Naive thymus-derived CD4-positive, alpha-beta T cell (primary cell): ENCODE data around the gene RTN3. TPM values are rescaled to one million over a fixed set of nuclear protein-coding genes. Genes with fewer than 3 reads are reported as not detected.

Experiments
- ATAC-seq: fragments of 150-1000 bp; cut with Tn5 transposase; 2 replicates; pipeline ENCODE4 v1.10.0; 2021; ENCODE audit warnings: mild to moderate bottlenecking, moderate library complexity
- CTCF ChIA-PET: fragments of 350-600 bp; sonication (Branson Sonifier 250); formaldehyde crosslinking; loops from one replicate; lab custom pipeline; 2021; ENCODE audit warnings: antibody characterized with exemption; lab: Charles Lee
- POLR2A ChIA-PET: fragments of 350-600 bp; sonication (Branson Sonifier 250); formaldehyde crosslinking; loops from one replicate; lab custom pipeline; 2021; ENCODE audit warnings: antibody characterized with exemption, inconsistent platforms; lab: Charles Lee
- DNase-seq, 9 donors: peaks; one replicate each; pipeline versions ENCODE4 v3.0.0 to v3.0.0-alpha.2; 2020 to 2022; ENCODE audit warnings: mixed read lengths in 1 of 9
- H3K27ac ChIP-seq: one replicate; pipeline ENCODE4 v1.7.0; 2013; ENCODE audit warnings: mild to moderate bottlenecking, low read depth, low read length, moderate library complexity
- H3K27me3 ChIP-seq, 2 donors: one replicate each; pipeline ENCODE4 v1.7.0; 2013; ENCODE audit warnings: low read length in 2 of 2, mild to moderate bottlenecking in 2 of 2, moderate library complexity in 2 of 2; ENCODE audit not compliant: control insufficient read depth in 2 of 2, insufficient read depth in 2 of 2
- H3K36me3 ChIP-seq, 3 experiments: 1 replicate in 2 of 3; 2 replicates in 1 of 3; pipeline ENCODE4 v1.7.0; 2013; ENCODE audit warnings: low read length in 3 of 3, mild to moderate bottlenecking in 3 of 3, moderate library complexity in 1 of 3; ENCODE audit not compliant: insufficient read depth in 3 of 3, control insufficient read depth in 2 of 3
- H3K4me1 ChIP-seq, 2 donors: one replicate each; pipeline ENCODE4 v1.7.0; 2013; ENCODE audit warnings: low read length in 2 of 2, mild to moderate bottlenecking in 2 of 2, moderate library complexity in 1 of 2; ENCODE audit not compliant: control insufficient read depth in 2 of 2, insufficient read depth in 2 of 2
- H3K4me3 ChIP-seq: 2 replicates; pipeline ENCODE4 v1.7.0; 2013; ENCODE audit warnings: mild to moderate bottlenecking, low read length
- H3K9me3 ChIP-seq, 3 experiments: 1 replicate in 2 of 3; 2 replicates in 1 of 3; pipeline ENCODE4 v1.7.0; 2013; ENCODE audit warnings: low read length in 3 of 3; ENCODE audit not compliant: control insufficient read depth in 2 of 3
- H3K27ac Mint-ChIP-seq, 9 donors: one replicate each; pipeline ENCODE4 v1.8.0; 2020 to 2022; ENCODE audit warnings: mixed read lengths in 9 of 9, mild to moderate bottlenecking in 8 of 9, moderate library complexity in 5 of 9, inconsistent platforms in 2 of 9
- H3K27me3 Mint-ChIP-seq, 5 donors: one replicate each; pipeline ENCODE4 v1.8.0; 2021 to 2022; ENCODE audit warnings: mixed read lengths in 5 of 5, mild to moderate bottlenecking in 1 of 5
- H3K36me3 Mint-ChIP-seq, 5 donors: one replicate each; pipeline ENCODE4 v1.8.0; 2020 to 2022; ENCODE audit warnings: mixed read lengths in 5 of 5, mild to moderate bottlenecking in 3 of 5, inconsistent platforms in 1 of 5
- H3K4me1 Mint-ChIP-seq, 7 donors: one replicate each; pipeline ENCODE4 v1.8.0; 2020 to 2022; ENCODE audit warnings: mixed read lengths in 7 of 7, mild to moderate bottlenecking in 3 of 7, inconsistent platforms in 1 of 7
- H3K4me3 Mint-ChIP-seq, 10 donors: one replicate each; pipeline ENCODE4 v1.8.0; 2020 to 2022; ENCODE audit warnings: mild to moderate bottlenecking in 10 of 10, mixed read lengths in 10 of 10, moderate library complexity in 6 of 10, inconsistent platforms in 2 of 10
- H3K9me3 Mint-ChIP-seq, 11 donors: one replicate each; pipeline ENCODE4 v1.8.0; 2020 to 2022; ENCODE audit warnings: mixed read lengths in 11 of 11, mild to moderate bottlenecking in 4 of 11, inconsistent platforms in 1 of 11, moderate library complexity in 1 of 11
- intact Hi-C, 2 donors: fragments of 100-400 bp; cut with micrococcal nuclease; formaldehyde crosslinking; loops; one replicate each; pipeline ENCODE4 v1.15.1; 2023
- polyA plus RNA-seq, 2 donors: library from polyadenylated mRNA; unstranded; fragments of 300-500 nt; fragmentation: Illumina TruSeq; gene quantifications; one replicate each; pipeline ENCODE4 v1.2.3, GENCODE V29; 2021
- total RNA-seq, 6 experiments: library from RNA in 5 of 6; stranded (reverse) in 5 of 6; gene quantifications; 1 replicate in 5 of 6; 2 replicates in 1 of 6; pipeline ENCODE4 v1.2.3 and lab custom pipeline; 2021 to 2026

Gene RTN3
- total and polyA plus RNA-seq, 7 experiments from 2014 or later, result 20.8 to 65.7 (median 34.4) TPM

DNA sequence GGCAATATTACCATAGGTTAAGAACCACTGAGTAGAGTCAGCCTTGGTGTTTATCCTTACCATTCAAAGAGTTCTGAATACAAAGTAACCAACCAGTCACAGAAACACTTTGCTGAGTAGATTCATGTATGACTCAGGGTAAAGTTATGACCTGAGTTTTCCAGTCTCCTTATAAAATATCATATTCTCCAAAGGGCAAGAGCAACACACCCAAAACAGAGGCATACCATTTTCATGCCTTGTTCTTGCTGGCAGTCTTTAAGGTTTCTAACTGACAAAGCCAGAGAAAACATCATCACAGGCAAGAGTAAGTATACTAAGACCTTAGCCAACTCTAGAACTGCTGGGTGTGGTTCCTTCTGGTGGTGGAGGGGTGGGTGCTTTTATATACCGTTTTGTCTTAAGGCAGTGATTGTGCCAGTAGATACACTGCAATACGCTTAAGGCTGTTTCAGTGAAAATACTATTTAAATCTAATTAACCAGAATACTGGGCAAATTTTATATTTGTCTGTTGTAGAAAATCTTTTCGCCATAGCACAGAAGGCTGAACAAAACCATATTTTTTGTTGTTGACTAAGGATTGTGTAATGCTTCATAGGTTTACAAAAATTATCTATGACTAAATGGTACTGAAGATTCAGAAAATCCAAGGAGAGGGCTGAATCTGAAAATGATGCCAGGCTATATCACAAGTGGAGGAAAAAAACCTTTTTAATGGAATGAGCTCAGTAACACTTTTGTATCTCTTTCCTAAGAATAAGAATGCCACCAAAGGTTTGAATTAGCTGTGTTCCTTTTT, 13.1 kb upstream of the RTN3 start:
- H3K36me3 Mint-ChIP-seq, result peaks cover 0 to 9% (median 0%) of the 10 kb centered on the region in 5 donors
- H3K27ac ChIP-seq, result no peak overlapping the region
- POLR2A ChIA-PET, result interaction anchor here (0.6 kb wide), 1 partner anchor 18 kb away, joined by 4 read pairs; no protein-coding TSS in a partner anchor

GRCh38 chr11:63670096-63670432, 11.2 kb upstream of the RTN3 start:
- POLR2A ChIA-PET, result interaction anchor here (0.6 to 3.8 kb wide), 2 partner anchors 12 to 318 kb away, joined by 3 to 42 read pairs; partner anchors contain the start of gene RTN3
- intact Hi-C loops, result loop anchor here (2.0 to 10.0 kb wide), 8 partner anchors 17 to 963 kb away; partner anchors contain the start of genes BSCL2 (in 1 of the 2), GNG3 (in 1 of the 2), MACROD1 (in 1 of the 2) and PLAAT2 (in 1 of the 2)
- Mint-ChIP-seq H3K36me3 (peaks cover 0 to 7% (median 0%) of the 10 kb centered on the region in 5 donors), H3K4me3 (peak overlapping the region; percentile 76 to 90 (median 87)), H3K4me1 (peaks cover 22 to 48% (median 30%) of the 10 kb centered on the region in 7 donors), H3K9me3 (no peaks in the 10 kb centered on the region), H3K27ac (peak overlapping the region; percentile 68 to 90 (median 83)), H3K27me3 (no peaks in the 10 kb centered on the region)
- H3K4me3 ChIP-seq, result no peak overlapping the region
- no peaks in the 10 kb centered on the region for H3K27me3 ChIP-seq
- CTCF ChIA-PET, result interaction anchor here (1.2 to 4.1 kb wide), 4 partner anchors 13 to 191 kb away, joined by 3 to 25 read pairs (median 6); no protein-coding TSS in a partner anchor
- H3K4me1 ChIP-seq, result peaks cover 4 to 6% of the 10 kb centered on the region in 2 donors
- ATAC-seq, result no peak
- H3K9me3 ChIP-seq, result no peaks in the 10 kb centered on the region
- no peak for DNase-seq
- peak overlapping the region; percentile 74 for H3K27ac ChIP-seq
- H3K36me3 ChIP-seq, result peaks cover 0 to 7% (median 0%) of the 10 kb centered on the region in 3 experiments

More for the DNA sequence above, 13.1 kb upstream of the RTN3 start:
- intact Hi-C loops, result no loop called here
- peaks cover 29 to 57% (median 40%) of the 10 kb centered on the region in 7 donors for H3K4me1 Mint-ChIP-seq
- Histone ChIP-seq H3K27me3 (no peaks in the 10 kb centered on the region), H3K36me3 (peaks cover 0 to 7% (median 0%) of the 10 kb centered on the region in 3 experiments), H3K9me3 (no peaks in the 10 kb centered on the region), H3K4me1 (peaks cover 4 to 6% of the 10 kb centered on the region in 2 donors), H3K4me3 (no peak overlapping the region)
- ATAC-seq (no peak), DNase-seq (no peak)
- CTCF ChIA-PET, result interaction anchor here (4.1 kb wide), 1 partner anchor 69 kb away, joined by 25 read pairs; no protein-coding TSS in a partner anchor
- H3K4me3 Mint-ChIP-seq, result peak overlapping the region in 5 of 10 donors; percentile 6 to 53 (median 21)
- H3K27ac Mint-ChIP-seq, result peak overlapping the region in 1 of 9 donors; percentile 12
- H3K27me3 Mint-ChIP-seq, result no peaks in the 10 kb centered on the region
- no peaks in the 10 kb centered on the region for H3K9me3 Mint-ChIP-seq

DNA sequence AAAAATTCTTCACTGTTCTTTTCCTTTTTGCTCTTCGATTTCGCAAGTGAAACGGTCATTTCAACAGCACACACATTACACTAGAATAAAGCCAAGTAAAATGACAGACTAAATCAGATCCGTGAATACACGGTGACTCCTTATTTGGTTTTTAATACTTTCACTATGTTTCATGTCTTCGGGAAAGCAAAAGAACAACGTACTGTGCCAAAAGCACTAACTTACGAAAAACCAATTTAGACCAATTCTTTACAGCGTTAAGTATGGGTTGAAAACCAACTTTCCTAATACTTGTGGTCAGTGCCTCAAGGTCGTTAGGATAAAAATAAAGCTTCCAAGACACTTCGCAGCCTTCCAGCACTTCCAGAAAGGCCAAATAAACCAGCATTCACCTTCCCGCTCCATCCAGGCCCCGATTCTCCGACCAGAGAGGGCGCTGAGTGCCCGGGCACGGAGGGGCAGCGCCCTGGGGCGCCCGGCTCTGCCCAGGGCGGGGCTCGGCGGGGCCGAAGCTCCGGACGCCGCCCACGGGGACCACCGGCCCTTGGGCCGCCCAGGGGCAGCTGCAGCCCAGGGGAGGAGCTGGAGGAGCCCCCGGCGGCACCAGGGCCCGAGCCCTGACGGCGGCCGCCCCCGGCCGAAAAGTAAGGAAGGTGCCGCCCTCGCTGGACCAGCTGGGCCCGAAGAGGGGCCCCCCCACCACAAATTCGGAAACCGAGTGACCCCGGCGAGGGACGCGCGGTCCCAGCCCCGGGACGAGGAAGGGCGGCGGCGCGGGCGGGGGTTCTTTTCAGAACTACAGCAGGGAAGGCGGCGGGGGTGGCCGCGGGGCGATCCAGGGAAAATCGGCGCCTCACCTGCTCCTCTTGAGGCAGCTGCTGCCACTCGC, 10.6 kb upstream of the RTN3 start:
- intact Hi-C loops, result loop anchor here (1.0 to 10.0 kb wide), 13 partner anchors 11 to 963 kb away; partner anchors contain the start of genes RTN3 (in 2 of the 2), BSCL2 (in 1 of the 2), COX8A (in 1 of the 2) and GNG3 (in 1 of the 2)
- Histone ChIP-seq H3K36me3 (peaks cover 0 to 7% (median 0%) of the 10 kb centered on the region in 3 experiments), H3K4me1 (peaks cover 4 to 6% of the 10 kb centered on the region in 2 donors), H3K9me3 (no peaks in the 10 kb centered on the region), H3K27ac (peak overlapping the region; percentile 74), H3K4me3 (peak overlapping the region; percentile 97), H3K27me3 (no peaks in the 10 kb centered on the region)
- peak overlapping the region; percentile 68 to 91 (median 84) for H3K27ac Mint-ChIP-seq
- H3K4me3 Mint-ChIP-seq, result peak overlapping the region; percentile 76 to 90 (median 88)
- H3K27me3 Mint-ChIP-seq, result no peaks in the 10 kb centered on the region
- peak in 7 of 9 donors; percentile 13 to 53 (median 18) for DNase-seq
- ChIA-PET CTCF (interaction anchor here (0.7 to 4.1 kb wide), 6 partner anchors 11 to 191 kb away, joined by 3 to 25 read pairs (median 6); partner anchors contain the start of gene RTN3), POLR2A (interaction anchor here (0.9 to 3.8 kb wide), 4 partner anchors 9 to 119 kb away, joined by 3 to 42 read pairs (median 4); partner anchors contain the start of gene RTN3)
- H3K9me3 Mint-ChIP-seq, result no peaks in the 10 kb centered on the region
- H3K4me1 Mint-ChIP-seq, result peaks cover 22 to 48% (median 29%) of the 10 kb centered on the region in 7 donors
- peak; percentile 24 for ATAC-seq
- peaks cover 0 to 7% (median 0%) of the 10 kb centered on the region in 5 donors for H3K36me3 Mint-ChIP-seq

DNA sequence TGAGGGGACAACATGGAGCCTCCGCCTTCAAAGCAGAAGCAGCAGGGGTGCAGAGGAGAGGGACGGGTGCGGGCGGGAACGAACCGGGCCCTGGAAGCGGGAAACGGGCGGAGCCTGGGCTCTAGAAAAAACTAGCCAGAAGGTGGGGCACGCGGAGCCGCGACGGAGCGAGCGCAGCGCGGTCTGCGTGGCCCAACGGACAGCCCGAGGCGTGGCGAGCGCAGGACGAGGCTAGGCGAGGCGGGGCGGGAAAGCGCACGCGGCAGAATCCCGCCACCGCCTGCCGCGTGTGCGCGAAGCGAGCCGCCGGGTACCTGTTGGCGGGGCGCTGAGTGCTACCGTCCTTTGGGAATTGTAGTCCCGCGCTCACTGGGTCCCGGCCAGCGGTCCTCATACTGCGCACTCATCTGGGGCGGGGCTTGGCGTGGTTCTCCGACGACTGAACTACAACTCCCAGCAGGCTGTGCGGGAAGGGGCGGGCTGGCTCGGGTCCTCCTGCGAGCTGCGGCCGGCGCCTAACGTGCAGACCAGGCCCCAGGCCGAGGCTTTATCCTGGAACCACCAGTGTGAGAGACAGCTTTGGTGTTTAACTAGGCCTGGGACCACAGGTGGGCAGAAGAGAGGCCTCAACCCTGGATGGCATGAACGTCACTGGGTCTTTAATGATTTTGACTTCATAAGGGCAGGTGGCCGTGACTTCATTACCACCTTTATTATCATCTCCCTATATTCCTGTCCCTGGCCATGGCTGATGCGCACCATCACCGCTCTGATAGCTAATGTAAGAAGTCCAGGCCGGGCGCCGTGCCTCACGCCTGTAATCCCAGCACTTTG, 9.8 kb upstream of the RTN3 start, which contains the start of gene ATL3:
Gene ATL3 (minus strand): TSS at position 55 of the 834 bp plus-strand sequence. CDS start 41 bp downstream, at position 14.
- Mint-ChIP-seq H3K4me1 (peaks cover 22 to 48% (median 27%) of the 10 kb centered on the region in 7 donors), H3K4me3 (peak within 1 kb of the TSS; percentile 76 to 90 (median 88)), H3K9me3 (no peaks in the 10 kb centered on the region), H3K36me3 (peaks cover 0 to 7% (median 0%) of the 10 kb centered on the region in 5 donors), H3K27ac (peak within 1 kb of the TSS; percentile 68 to 91 (median 86)), H3K27me3 (no peaks in the 10 kb centered on the region)
- peaks cover 0 to 7% (median 0%) of the 10 kb centered on the region in 3 experiments for H3K36me3 ChIP-seq
- peak; percentile 98 for ATAC-seq
- peaks cover 4 to 6% of the 10 kb centered on the region in 2 donors for H3K4me1 ChIP-seq
- H3K4me3 ChIP-seq, result peak within 1 kb of the TSS; percentile 97
- intact Hi-C loops, result loop anchor here (1.0 to 10.0 kb wide), 13 partner anchors 10 to 964 kb away; partner anchors contain the start of genes RTN3 (in 2 of the 2), BSCL2 (in 1 of the 2), COX8A (in 1 of the 2) and GNG3 (in 1 of the 2)
- peak; percentile 82 to 92 (median 91) for DNase-seq
- ChIA-PET CTCF (interaction anchor here (0.6 to 4.1 kb wide), 8 partner anchors 10 to 629 kb away, joined by 3 to 25 read pairs (median 4); partner anchors contain the start of genes CATSPERZ and RTN3), POLR2A (interaction anchor here (0.7 to 3.8 kb wide), 7 partner anchors 8 to 816 kb away, joined by 3 to 42 read pairs (median 3); partner anchors contain the start of gene RTN3)
- no peaks in the 10 kb centered on the region for H3K9me3 ChIP-seq
- H3K27ac ChIP-seq, result peak within 1 kb of the TSS; percentile 74
- no peaks in the 10 kb centered on the region for H3K27me3 ChIP-seq

GRCh38 chr11:63672156-63672463, 9.2 kb upstream of the RTN3 start:
- ATAC-seq, result no peak
- H3K9me3 ChIP-seq, result no peaks in the 10 kb centered on the region
- Mint-ChIP-seq H3K9me3 (no peaks in the 10 kb centered on the region), H3K36me3 (peaks cover 0 to 7% (median 0%) of the 10 kb centered on the region in 5 donors), H3K27me3 (no peaks in the 10 kb centered on the region), H3K4me3 (peak overlapping the region; percentile 76 to 90 (median 84)), H3K27ac (peak overlapping the region in 5 of 9 donors; percentile 31 to 91 (median 84)), H3K4me1 (peaks cover 22 to 48% (median 27%) of the 10 kb centered on the region in 7 donors)
- intact Hi-C loops, result loop anchor here (5.0 to 10.0 kb wide), 3 partner anchors 107 to 965 kb away; partner anchors contain the start of genes BSCL2 (in 1 of the 2), GNG3 (in 1 of the 2), PLAAT2 (in 1 of the 2) and SPINDOC (in 1 of the 2)
- H3K36me3 ChIP-seq, result peaks cover 0 to 7% (median 0%) of the 10 kb centered on the region in 3 experiments
- no peak for DNase-seq
- H3K4me3 ChIP-seq, result peak overlapping the region; percentile 97
- peak overlapping the region; percentile 74 for H3K27ac ChIP-seq
- ChIA-PET CTCF (interaction anchor here (0.6 to 4.1 kb wide), 4 partner anchors 65 to 1875 kb away, joined by 3 to 25 read pairs (median 4); partner anchors contain the start of gene CATSPERZ), POLR2A (interaction anchor here (0.7 to 3.8 kb wide), 4 partner anchors 10 to 816 kb away, joined by 3 to 42 read pairs (median 3); partner anchors contain the start of gene RTN3)
- H3K4me1 ChIP-seq, result peaks cover 4 to 6% of the 10 kb centered on the region in 2 donors
- no peaks in the 10 kb centered on the region for H3K27me3 ChIP-seq
